ENCODE measurements around the gene NCR2.

DNA sequence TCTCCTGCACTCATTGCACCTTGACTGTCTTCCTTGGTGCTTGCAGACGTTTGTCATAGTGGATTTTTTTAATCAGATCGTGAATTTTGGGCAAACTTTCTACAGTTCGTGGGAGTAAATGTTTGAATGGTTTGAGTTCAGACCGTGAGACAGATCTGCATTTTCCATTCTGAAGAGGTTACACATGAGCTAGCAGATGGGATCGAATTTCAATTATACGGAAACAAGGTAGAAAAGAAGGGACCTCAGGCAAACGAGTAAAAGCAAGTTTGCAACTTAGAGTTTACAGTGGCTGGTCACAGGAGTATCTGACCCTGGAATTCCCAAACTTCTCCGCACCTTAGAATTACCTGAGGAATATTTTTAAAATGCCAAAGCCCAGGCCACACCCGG lies 17.2 kb upstream of the NCR2 start:
- TF ChIP-seq, protein P1, sequence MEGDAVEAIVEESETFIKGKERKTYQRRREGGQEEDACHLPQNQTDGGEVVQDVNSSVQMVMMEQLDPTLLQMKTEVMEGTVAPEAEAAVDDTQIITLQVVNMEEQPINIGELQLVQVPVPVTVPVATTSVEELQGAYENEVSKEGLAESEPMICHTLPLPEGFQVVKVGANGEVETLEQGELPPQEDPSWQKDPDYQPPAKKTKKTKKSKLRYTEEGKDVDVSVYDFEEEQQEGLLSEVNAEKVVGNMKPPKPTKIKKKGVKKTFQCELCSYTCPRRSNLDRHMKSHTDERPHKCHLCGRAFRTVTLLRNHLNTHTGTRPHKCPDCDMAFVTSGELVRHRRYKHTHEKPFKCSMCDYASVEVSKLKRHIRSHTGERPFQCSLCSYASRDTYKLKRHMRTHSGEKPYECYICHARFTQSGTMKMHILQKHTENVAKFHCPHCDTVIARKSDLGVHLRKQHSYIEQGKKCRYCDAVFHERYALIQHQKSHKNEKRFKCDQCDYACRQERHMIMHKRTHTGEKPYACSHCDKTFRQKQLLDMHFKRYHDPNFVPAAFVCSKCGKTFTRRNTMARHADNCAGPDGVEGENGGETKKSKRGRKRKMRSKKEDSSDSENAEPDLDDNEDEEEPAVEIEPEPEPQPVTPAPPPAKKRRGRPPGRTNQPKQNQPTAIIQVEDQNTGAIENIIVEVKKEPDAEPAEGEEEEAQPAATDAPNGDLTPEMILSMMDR (conservative IDR thresholded peaks at IDR 0.05) = no peak
- TF ChIP-seq ZFX (IDR thresholded peaks at IDR 0.05) = no peak

Data from C4-2B (cell line).